ELR (cell line): Measurements from ENCODE around the gene ZZZ3.
"Not testable (repeated sequence)": the region's sequence is repeated elsewhere in the genome, so short reads cannot be mapped to it uniquely, and the experiment has no call there.

ENCODE experiments used
- DNase-seq: peaks from one replicate; pipeline ENCODE4 v3.0.0-alpha.2; 2015; ENCODE audit warnings: low read depth

The ZZZ3 gene

DNA sequence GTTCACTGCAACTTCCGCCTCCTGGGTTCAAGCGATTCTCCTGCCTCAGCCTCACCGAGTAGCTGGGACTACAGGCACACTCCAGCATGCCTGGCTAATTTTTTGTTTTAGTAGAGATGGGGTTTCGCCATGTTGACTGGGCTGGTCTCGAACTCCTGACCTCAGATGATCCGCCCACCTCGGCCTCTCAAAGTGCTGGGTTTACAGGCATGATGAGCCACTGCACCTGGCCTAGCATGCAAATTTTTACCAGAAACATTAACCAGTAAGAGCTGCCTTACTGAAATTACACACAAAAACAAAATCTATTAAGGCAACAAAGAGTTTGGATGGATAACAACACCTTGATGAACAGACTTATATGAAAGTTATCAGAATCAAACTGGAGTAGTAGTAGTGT is 12.1 kb downstream of the ZZZ3 start:
- no peak for DNase-seq

DNA sequence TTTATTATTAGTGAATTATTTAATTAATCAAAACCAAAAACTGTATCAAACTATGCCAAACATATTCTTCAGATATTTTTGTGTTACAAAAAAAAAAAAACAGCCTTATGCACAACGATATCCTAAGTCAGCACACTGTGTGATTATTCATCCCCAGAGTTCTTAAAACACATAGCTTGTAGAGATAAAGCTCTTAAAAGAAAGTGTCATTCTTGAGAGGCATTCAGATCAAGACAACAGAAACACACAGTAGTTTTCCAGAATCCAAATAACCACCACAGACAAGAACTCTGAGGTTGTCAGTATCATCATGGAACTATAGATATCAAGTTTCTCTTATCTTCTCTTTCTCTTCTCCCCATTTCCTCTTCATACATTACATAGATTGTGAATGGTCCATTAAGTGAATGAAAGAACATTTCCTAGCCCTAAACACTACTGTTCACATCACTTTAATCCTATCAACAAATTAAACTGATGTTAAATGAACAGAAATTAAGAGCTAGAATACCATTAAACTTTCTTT is 13.5 kb downstream of the ZZZ3 start:
- DNase-seq = no peak

DNA sequence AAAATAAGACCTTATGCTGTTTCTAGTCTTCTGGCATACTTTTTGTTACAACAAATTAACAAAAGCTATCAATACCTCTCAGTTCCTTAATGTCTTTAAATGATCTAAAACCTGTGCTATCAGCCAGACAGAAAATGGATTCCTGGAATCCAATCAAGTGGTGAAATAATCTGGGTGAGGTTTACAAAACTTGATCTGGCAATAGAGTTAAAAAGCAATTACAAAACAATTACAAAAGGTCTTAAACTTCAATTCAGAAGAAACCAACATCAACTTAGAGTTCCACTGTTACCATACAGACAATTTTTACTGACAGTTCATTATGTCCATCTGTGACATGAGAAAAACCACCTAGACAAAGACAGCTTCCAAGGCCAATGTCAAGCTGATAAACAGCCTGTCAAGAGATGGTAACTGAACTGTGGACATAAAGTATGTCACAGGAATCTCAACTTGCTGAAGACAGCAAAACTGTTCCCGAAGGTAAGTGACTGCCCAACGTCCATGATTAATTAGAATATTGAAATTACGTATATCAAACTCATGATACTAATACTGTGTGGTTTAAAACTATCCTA is 17.4 kb downstream of the ZZZ3 start:
- no peak for DNase-seq

DNA sequence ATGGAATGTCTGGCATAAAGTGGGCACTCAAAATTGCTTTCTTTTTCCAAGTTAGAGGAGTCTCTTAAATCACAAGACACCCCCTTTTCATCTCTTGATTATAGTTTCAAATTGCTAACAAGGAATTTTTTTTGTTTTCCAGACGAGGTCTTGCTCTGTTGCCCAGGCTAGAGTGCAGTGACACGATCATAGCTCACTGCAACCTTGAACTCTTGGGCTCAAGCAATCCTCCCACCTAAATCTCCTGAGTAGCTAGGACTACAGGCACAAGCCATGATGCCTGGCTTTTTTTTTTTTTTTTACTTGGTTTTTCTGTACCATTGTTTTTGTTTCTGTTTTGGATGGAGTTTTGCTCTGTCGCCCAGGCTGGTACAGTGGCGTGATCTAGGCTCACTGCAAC is 20.8 kb downstream of the ZZZ3 start:
- no peak for DNase-seq

DNA sequence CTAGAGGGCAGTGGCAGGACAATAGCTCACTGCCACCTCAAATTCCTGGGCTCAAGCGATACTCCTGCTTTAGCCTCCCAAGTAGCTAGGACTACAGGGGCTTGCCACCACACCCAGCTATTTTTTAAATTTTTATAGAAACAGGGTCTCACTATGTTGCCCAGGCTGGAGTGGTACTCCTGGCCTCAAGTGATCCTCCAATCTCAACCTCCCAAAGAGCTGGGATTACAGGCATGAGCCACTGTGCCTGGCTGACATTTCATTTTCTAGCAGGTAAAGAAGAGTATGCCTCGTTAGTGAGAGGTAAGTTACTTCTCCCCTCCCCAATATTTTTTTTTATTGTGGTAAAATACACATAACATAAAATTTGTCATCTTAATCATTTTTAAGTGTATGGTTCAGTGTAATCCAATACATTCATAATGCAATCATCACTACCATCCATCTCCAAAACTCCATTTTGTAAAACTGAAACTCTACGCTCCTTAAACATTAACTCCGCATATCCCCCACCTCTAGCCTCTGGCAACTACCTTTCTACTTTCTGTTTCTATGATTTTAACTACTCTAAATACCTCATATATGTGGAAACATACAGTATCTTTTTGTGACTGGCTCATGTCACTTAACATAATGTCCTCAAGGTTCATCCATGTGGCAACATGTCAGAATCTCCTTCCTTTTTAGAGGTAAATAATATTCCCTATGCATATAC is 22.4 kb downstream of the ZZZ3 start:
- DNase-seq = no peak

DNA sequence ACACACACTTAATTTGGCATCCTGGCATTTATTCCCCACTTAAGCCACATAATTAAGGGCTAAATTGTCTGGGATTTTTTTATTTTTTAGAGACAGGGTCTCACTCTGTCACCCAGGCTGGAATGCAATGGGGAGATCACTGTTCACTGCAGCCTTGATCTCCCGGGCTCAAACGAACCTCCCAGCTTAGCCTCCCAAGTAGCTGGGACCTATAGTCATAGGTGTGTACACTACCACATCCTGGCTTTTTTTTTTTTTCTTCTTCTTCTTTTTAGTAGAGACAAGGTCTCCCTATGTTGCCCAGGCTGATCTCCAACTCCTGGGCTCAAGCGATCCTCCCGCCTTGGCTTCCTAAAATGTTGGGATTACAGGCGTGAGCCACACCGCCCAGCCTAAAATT is 24.2 kb downstream of the ZZZ3 start:
- no peak for DNase-seq

DNA sequence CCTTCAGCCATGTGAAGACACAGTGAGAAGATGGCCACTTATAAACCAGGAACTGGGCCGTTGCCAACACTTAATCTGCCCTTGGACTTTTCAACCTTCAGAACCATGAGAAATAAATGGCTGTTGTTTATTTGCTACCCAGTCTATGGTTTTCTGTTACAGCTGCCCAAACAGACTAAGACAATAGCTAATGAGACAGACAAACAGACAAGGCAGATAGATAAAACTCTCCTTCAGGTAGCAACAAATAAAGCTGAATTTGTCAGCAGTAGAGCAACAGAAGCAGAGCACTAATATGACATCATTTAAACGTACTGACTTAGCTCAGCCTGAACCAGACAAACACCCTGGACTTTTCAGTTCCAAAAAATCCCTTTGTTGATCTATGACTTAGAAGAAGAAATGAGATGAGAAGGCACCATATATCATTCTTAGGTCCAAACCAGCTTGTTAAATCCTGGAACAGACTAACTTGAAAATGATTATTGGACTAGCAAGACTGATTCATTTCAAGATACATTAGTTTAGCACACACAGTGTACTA is 27.0 kb downstream of the ZZZ3 start:
- DNase-seq = no peak

DNA sequence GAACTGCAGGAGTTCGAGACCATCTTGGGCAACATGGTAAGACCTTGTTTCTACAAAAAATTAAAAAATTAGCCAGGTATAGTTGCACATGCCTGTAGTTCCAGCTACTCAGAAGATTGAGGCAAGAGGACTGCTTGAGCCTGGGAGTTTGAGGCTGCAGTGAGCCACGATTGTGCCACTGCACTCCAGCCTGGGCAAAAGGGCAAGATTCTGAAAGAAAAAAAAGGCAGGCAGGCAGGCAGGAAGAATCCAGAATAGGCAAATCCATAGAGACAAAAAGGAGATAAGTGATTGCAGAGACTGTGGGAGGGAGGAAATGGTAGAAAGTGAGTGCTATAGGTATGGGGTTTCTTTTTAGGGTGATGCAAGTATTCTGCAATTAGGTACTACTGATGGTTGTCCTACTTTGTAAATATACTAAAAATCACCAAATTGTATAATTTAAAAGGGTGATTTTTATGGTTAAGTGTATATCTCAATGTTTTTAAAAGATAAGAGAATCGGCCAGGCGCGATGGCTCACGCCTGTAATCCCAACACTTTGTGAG is 29.4 kb downstream of the ZZZ3 start:
- no peak for DNase-seq

DNA sequence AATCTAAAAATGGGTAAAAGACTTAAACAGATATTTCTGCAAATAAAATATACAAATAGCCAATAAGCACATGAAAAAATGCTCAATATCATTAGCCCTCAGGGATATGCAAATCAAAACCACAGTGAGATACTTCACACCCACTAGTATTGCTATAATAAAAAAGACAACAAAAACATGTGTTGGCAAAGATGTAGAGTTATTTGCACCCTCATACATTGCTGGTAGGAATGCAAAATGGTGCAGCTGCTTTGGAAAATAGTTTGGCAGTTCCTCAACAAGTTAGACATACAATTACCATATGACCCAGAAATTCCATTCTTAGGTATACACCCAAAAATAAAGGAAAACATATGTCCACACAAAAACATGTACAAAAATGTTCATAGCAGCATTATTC is 30.2 kb downstream of the ZZZ3 start:
- no peak for DNase-seq

DNA sequence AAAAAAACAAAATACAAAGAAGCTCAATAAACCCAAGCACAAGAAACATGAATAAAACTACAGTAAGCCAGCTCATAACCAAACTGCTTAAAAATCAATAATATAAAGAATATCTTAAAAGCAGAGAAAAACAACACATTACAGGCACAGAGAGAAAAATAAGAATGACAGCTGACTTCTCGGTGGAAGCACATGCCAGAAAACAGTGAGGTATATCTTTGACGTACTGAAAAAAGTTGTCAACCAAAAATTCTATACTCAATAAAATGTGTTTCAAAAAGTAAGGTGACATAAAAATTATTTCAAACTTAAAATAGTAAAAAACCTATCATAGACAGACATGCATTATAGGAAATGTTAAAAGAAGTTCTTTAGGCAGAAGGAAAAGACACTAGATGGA is 33.3 kb downstream of the ZZZ3 start:
- DNase-seq = no peak

DNA sequence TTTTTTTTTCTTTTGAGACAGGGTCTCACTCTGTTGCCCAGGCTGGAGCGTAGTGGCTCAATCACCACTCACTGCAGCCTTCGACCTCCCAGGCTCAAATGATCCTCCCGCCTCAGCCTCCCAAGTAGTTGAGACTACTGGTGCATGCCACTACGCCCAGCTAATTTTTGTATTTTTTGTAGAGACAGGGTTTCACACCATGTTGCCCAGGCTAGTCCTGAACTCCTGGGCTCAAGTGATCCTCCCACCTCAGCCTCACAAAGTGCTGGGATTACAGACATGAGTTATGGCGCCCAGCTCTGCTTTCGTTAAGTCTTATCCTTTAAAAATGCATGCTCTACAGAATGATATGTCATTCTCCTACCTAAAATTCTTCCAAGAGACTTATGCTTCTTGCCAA is 36.2 kb downstream of the ZZZ3 start:
- not testable (repeated sequence) for DNase-seq

DNA sequence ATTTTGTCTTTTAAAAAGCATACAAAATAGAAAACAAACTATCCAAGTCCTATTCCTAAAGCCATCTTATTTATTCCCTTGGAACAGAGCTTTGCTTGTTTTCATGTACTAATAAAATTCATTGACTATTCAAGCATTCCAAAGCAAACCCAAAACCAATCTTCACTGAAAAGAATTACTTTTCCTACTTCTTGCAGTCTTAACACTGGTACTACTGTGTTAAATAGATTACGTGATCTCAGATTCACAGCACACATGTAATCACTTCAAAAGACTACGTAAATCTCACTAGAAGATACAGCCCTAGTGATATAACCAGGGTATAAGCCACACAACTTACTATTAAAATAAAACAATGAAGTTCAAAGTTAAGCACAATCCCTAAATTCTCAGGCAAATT is 39.0 kb downstream of the ZZZ3 start:
- no peak for DNase-seq

DNA sequence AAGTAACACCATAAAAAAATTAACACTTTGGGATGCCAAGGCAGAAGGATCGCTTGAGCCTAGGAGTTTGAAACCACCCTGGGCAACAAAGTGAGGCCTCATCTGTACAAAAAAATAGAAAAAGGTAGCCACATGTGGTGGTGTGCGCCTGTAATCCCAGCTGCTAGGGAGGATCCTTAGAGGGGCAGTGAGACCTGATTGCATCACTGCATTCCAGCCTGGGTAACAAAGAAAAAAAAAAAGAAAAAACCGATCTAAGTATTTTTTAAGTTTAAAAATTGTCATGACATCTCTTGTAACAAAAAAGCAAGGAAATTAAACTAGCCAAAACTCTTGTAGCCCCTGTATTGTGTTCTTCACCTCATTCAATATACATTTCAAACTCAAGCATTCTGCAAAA is 39.5 kb downstream of the ZZZ3 start:
- peak; percentile 9 for DNase-seq

DNA sequence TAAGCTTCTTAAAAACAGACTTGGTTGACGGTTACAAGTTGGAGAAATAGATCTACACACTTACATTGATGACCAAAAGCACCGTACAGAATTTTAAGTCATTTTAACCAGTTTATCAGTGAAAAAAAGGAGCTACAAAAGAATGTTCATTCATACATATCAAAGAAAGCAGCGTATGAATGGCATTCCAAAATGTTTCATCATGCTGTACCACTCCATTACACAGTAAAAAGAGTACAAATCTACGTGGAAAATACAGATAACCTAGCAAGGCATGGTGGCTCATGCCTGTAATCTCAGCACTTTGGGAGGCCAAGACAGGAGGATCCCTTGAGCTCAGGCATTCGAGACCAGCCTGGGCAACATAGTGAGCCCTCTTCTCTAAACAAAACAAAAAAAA is 40.3 kb downstream of the ZZZ3 start:
- DNase-seq = peak; percentile 9

DNA sequence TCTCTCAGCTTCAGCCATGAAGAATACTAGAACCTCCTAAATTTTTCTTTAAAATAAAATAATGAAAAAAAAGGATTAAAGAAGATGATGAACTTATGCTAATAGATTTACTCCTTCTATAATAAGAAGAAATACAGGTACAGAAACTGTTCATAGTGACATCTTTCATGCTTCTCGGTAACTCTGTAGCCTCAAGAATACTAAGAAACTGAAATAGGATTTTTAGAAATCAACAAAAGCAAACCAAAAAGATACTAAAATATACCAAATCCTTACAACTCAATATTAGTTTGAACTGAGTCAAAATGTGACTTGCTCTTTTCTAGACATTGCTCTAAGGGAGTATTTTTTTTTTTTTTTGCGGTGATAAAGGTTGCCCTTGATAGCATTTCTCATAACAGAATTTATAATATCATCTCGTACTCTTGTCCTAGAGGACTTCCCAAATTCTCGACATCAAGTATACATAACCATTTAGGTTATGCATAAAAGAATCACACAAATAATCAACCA is 42.8 kb downstream of the ZZZ3 start:
- DNase-seq = no peak

DNA sequence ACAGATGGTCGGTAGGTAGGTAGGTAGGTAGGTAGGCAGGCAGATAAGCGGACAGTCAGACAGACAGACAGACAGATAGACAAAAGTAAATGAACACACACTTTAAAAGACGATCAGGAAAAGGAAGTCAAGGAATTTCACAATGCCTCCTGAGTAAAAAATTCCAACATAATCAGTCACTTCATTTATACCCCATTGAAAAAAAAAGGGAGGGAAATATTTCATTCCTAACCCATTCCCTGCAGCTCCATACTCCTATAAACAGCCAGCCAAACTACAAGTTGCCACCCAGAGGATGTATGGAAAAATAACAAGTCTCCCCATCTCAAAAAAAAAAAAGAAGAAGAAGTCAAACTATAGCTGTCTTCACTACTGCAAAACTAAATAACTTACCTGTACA is 43.4 kb downstream of the ZZZ3 start:
- DNase-seq = peak; percentile 89

DNA sequence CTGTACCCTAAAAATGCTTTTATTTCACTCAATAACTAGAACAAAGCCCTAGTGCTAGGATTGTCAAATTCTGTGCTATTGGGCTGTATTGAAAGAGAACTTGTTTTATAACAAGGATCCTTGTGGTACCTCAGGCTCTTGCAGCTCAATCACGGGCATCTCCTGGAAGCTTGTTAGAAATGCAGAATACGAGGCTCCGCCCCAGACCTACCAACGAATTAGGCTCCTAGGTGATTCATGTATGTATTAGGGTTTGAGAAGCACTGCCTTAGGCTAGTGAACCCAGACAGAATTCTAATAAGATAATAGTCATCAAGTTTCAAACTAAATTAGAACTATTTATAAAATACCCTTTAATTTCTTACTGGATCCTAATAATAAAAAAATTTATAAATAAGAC is 45.6 kb downstream of the ZZZ3 start:
- DNase-seq = peak; percentile 13
